Renal pelvis (tissue), 4 donors: ENCODE results near the gene RAPGEF4. TPM values are rescaled to one million over a fixed set of nuclear protein-coding genes. Genes with fewer than 3 reads are reported as not detected.
A peak's percentile ranks its signal among the peaks of the same experiment; 100 is the strongest.

ENCODE experiments used
- DNase-seq: peaks from one replicate; pipeline ENCODE4 v3.0.0-alpha.2; 2013
- polyA plus RNA-seq, 3 donors: library from polyadenylated mRNA; unstranded; fragments of 120-200 nt; gene quantifications; one replicate each; pipeline ENCODE4 v1.2.1, GENCODE V29; 2013; ENCODE audit not compliant: insufficient read length in 3 of 3

RAPGEF4 gene
- polyA plus RNA-seq, 3 donors, result 7.9 to 13.0 (median 10.2) TPM

- DNase-seq, result no peak
Measured at GRCh38 chr2:172967036-172967982, 231.7 kb downstream of the RAPGEF4 start.

DNA sequence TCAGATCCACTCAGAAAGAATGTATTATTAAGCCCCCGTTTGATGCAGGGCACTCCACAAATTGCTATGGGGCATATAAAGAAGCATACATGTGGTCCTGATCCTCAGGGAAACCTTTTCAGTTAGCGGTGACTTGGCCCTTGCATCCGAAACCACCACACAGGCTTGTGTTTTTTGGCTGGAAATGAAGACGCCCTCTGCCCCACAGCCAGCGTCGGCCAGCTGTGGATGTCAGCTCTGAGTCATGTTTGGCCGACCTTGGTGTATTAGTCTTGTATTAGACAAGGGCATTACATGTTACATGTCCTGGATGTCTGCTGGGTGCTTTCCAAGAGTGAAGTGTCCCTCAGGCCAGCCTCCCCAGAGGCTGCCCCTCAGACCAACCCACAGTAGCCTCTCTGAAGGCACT, 232.4 kb downstream of the RAPGEF4 start:
- DNase-seq, result peak; percentile 16

DNA sequence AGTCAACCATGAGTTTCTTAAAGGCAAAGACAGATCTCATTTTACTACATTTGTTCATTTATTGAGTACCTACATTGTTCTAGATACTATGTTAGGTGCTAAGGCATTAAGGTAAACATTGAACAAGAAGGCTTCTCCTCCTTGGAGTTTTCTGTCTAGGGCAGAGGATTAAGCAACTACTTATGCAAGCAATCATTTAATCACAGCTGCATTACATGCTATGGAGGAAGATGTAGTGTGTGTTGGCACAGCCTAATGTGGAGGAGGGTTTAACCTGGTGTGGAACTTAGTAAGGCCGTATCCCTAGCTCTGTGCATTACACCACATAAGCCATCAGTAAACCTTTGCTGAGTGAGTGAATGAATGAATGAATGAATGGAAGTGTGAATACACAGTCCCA, 233.5 kb downstream of the RAPGEF4 start:
- no peak for DNase-seq

DNA sequence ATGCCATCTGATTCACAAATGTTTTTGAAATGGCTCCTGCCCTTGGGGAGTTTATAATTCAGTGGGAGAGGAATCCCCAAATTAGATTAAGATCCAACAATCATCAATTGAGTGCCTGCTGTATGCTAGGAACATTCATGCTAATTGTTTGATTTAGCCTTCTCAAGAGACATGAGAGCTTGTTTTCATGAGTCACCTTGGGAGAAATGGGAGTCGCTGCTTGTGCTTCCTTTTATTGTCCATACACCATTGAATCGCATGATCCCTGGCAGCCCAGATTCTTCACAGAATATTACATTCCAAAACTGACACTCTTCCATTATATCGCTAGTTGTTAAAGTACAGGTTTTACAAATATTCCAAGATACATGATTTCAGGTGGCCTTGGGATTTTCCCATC, 234.0 kb downstream of the RAPGEF4 start:
- no peak for DNase-seq

GRCh38 chr2:172970660-172971059, 235.0 kb downstream of the RAPGEF4 start:
- no peak for DNase-seq

- no peak for DNase-seq
Measured at GRCh38 chr2:172972005-172972619, 236.5 kb downstream of the RAPGEF4 start.

DNA sequence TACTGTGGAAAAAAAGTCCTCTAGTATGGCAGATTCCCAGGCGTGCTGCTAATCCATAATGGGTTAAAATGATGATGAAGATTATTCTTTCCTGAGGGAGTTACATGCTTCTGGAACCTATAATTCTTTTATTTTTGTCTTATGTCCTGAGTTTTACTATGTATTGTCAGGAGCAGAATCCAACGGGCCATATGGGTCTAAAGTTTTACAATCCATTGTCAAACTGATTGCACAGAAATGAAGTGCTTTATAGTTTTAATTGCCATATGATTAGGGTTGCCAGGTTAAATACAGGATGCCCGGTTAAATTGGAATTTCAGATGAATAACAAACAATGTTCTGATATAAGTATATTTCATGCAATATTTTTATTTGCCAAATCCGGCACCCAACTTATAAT, 239.1 kb downstream of the RAPGEF4 start:
- no peak for DNase-seq

- peak; percentile 28 for DNase-seq
Measured at GRCh38 chr2:172976116-172976515, 240.5 kb downstream of the RAPGEF4 start.

- DNase-seq, result no peak
Measured at GRCh38 chr2:172976816-172977215, 241.2 kb downstream of the RAPGEF4 start.

- no peak for DNase-seq
Measured at GRCh38 chr2:172977270-172978062, 241.8 kb downstream of the RAPGEF4 start.

DNA sequence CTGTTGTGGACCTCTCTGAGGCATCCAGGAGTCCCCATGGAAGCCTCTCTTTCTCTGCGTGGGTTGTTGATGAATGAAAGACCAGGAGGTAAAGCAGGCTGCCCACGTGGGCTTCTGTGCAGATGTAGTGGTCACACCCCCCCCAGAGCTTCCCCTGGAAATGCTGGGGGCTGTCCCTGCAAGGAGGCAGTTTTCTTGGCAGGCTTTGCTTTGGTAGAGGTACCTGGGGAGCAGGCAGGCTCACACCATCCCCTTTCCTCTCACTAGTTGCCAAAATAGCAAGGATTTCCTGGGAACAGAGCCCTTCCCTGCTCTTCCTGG, 242.4 kb downstream of the RAPGEF4 start:
- no peak for DNase-seq

- DNase-seq, result no peak
Measured at GRCh38 chr2:172985139-172985892, 249.7 kb downstream of the RAPGEF4 start.

- no peak for DNase-seq
Measured at GRCh38 chr2:172986040-172986439, 250.4 kb downstream of the RAPGEF4 start.

- no peak for DNase-seq
Measured at GRCh38 chr2:172988728-172989127, 253.1 kb downstream of the RAPGEF4 start.

DNA sequence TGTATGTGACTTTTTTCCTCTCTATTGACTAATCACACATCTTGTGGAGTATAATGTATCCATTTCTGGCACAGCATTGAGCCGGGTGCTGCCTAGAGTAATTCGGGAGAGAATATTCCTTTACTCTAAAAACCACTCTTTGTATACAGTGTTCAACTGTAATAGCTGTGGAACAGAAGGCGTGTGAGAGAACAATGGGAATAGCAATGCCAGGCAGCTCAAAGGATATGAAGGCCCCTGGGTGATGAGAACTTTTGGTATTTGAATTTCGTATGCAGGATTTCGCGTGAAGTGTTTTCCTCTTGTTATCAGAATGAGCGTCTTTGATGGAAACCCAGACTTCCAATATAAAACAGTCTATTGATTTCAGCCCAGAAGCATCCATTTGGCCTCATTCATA, 255.4 kb downstream of the RAPGEF4 start:
- no peak for DNase-seq

DNA sequence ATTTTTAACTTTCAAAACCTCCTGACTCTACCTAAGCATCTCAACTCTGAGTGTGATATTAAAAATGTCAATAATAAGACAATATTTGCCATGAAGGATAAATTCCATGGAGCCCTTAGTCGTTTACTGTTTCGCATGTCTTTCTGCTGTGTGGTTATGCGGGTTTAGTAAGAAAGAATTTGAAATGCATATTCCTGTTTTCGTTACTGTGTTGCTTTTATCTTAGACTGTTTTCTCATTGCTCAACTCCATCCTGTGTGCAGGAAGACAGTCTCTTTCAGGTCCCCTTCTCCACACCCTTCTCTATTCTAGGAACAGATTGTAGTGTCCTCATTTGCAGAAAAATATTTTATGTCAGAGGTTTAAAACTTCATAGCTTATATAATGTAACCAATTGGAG, 257.5 kb downstream of the RAPGEF4 start:
- DNase-seq, result no peak

DNA sequence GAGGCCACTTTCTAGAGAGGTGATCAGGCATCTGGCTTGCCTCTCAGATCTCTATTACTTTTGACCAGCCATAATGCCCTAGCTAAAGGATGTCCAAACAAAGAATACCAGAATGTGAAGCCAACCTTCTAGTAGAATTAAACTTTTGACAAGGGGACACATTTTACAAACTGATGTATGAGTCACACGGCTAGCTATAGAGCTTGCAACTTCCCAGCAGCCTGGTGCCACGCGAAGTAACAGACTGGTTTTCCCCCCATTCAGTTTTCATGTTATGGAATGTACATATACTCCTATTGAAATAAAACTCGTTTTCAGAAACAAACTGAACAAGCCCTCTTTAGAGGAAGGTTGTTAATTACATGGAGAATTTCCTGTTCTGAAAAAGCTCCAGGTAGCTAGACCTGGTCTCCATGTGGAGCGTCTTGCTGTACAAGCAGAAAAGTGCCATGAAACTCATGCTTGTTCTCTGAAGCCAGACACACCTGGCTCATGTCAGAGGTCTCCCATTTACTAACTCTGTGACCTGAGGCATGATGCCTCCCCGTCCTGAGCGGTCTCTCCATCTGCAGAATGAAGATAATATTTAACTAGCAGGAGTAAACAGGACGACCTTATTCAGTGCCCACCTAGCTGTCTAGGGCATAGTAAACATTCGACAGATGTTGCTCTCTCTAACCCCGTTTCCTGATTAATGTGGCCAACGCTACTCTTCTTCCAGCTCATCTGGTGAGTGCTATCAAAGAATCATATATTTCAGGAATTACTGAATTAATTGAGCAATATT, 258.5 kb downstream of the RAPGEF4 start:
- DNase-seq, result no peak

- no peak for DNase-seq
Measured at GRCh38 chr2:172994864-172995263, 259.2 kb downstream of the RAPGEF4 start.

GRCh38 chr2:172995323-172996244, 259.9 kb downstream of the RAPGEF4 start:
- DNase-seq, result peak; percentile 66
